Prostate gland (tissue), 2 donors: ENCODE results near the gene DRD5.

Source experiments
- POLR2AphosphoS5 ChIP-seq: sonication (generic); formaldehyde crosslinking; IDR thresholded peaks from one replicate; pipeline ENCODE4 v1.6.1; 2017; ENCODE audit warnings: antibody characterized with exemption
- TF ChIP-seq, protein P1 (sequence below), 4 experiments: fragments of 200-600 bp in 2 of 4; fragments of 450-650 bp in 2 of 4; sonication (generic) in 2 of 4; IDR thresholded peaks; 1 replicate in 3 of 4; 2 replicates in 1 of 4; pipeline ENCODE4 v1.5.1; 2016 to 2019; ENCODE audit warnings: antibody characterized with exemption in 4 of 4, mild to moderate bottlenecking in 2 of 4, moderate library complexity in 2 of 4

GRCh38 chr4:9825049-9825448 is 43.6 kb downstream of the DRD5 start:
- TF ChIP-seq POLR2AphosphoS5, result no peak
- TF ChIP-seq, protein P1, sequence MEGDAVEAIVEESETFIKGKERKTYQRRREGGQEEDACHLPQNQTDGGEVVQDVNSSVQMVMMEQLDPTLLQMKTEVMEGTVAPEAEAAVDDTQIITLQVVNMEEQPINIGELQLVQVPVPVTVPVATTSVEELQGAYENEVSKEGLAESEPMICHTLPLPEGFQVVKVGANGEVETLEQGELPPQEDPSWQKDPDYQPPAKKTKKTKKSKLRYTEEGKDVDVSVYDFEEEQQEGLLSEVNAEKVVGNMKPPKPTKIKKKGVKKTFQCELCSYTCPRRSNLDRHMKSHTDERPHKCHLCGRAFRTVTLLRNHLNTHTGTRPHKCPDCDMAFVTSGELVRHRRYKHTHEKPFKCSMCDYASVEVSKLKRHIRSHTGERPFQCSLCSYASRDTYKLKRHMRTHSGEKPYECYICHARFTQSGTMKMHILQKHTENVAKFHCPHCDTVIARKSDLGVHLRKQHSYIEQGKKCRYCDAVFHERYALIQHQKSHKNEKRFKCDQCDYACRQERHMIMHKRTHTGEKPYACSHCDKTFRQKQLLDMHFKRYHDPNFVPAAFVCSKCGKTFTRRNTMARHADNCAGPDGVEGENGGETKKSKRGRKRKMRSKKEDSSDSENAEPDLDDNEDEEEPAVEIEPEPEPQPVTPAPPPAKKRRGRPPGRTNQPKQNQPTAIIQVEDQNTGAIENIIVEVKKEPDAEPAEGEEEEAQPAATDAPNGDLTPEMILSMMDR (IDR thresholded peaks at IDR 0.05), result no peak
